Activated CD4-positive, alpha-beta T cell treated with anti-CD3 and anti-CD28 coated beads, Interleukin-2, amount 10 ng/mL, durations not matched to agents 7 days and 5 days (primary cell): ENCODE data around the gene ODF2. TPM values are rescaled to one million over a fixed set of nuclear protein-coding genes. Genes with fewer than 3 reads are reported as not detected.
"Not testable (repeated sequence)": the region's sequence is repeated elsewhere in the genome, so short reads cannot be mapped to it uniquely, and the experiment has no call there.

Experiments used
- CTCF ChIA-PET: fragments of 350-600 bp; sonication (Branson Sonifier 250); formaldehyde crosslinking; loops from one replicate; lab custom pipeline; 2021; ENCODE audit warnings: antibody characterized with exemption; lab: Charles Lee
- POLR2A ChIA-PET: fragments of 350-600 bp; sonication (Branson Sonifier 250); formaldehyde crosslinking; loops from one replicate; lab custom pipeline; 2021; ENCODE audit warnings: antibody characterized with exemption; lab: Charles Lee
- DNase-seq: peaks from one replicate; pipeline ENCODE4 v3.0.0-alpha.2; 2020
- H3K27ac Mint-ChIP-seq: one replicate; pipeline ENCODE4 v1.8.0; 2021; ENCODE audit warnings: mild to moderate bottlenecking, moderate library complexity, mixed read lengths
- H3K27me3 Mint-ChIP-seq: one replicate; pipeline ENCODE4 v1.8.0; 2021; ENCODE audit warnings: mixed read lengths
- H3K36me3 Mint-ChIP-seq: one replicate; pipeline ENCODE4 v1.8.0; 2021; ENCODE audit warnings: low read depth, mixed read lengths
- H3K4me1 Mint-ChIP-seq: one replicate; pipeline ENCODE4 v1.8.0; 2021; ENCODE audit warnings: mixed read lengths
- H3K4me3 Mint-ChIP-seq: one replicate; pipeline ENCODE4 v1.8.0; 2021; ENCODE audit warnings: mild to moderate bottlenecking, moderate library complexity, mixed read lengths
- H3K9me3 Mint-ChIP-seq: one replicate; pipeline ENCODE4 v1.8.0; 2021; ENCODE audit warnings: mixed read lengths
- total RNA-seq, 2 experiments: library from RNA; stranded (reverse); gene quantifications; one replicate each; pipeline ENCODE4 v1.2.3, GENCODE V29; 2021

ODF2 gene
- total RNA-seq, 2 experiments from 2014 or later: 64.9 to 68.4 TPM

GRCh38 chr9:128494746-128495129 is 38.9 kb downstream of the ODF2 start:
- Mint-ChIP-seq H3K9me3 (no peaks in the 10 kb centered on the region), H3K27ac (peak overlapping the region; percentile 6), H3K4me1 (peaks cover 10% of the 10 kb centered on the region), H3K36me3 (peaks cover 43% of the 10 kb centered on the region), H3K4me3 (no peak overlapping the region), H3K27me3 (no peaks in the 10 kb centered on the region)
- ChIA-PET POLR2A (no interaction called here), CTCF (interaction anchor here (0.8 kb wide), 1 partner anchor 17 kb away, joined by 3 read pairs; no protein-coding TSS in a partner anchor)
- DNase-seq: no peak

- Mint-ChIP-seq H3K4me1 (peaks cover 10% of the 10 kb centered on the region), H3K4me3 (no peak overlapping the region), H3K27me3 (no peaks in the 10 kb centered on the region), H3K36me3 (peaks cover 42% of the 10 kb centered on the region), H3K9me3 (no peaks in the 10 kb centered on the region), H3K27ac (peak overlapping the region; percentile 11)
- CTCF ChIA-PET: interaction anchor here (1.2 kb wide), 2 partner anchors 17 to 27 kb away, joined by 3 read pairs; no protein-coding TSS in a partner anchor
- DNase-seq: no peak
- POLR2A ChIA-PET: no interaction called here
Measured at GRCh38 chr9:128495296-128495695, 39.5 kb downstream of the ODF2 start.

GRCh38 chr9:128495804-128496417 is 40.1 kb downstream of the ODF2 start:
- no peaks in the 10 kb centered on the region for H3K9me3 Mint-ChIP-seq
- H3K36me3 Mint-ChIP-seq: peaks cover 45% of the 10 kb centered on the region
- peaks cover 10% of the 10 kb centered on the region for H3K4me1 Mint-ChIP-seq
- ChIA-PET CTCF (interaction anchor here (1.2 kb wide), 2 partner anchors 16 to 27 kb away, joined by 3 read pairs; no protein-coding TSS in a partner anchor), POLR2A (no interaction called here)
- H3K4me3 Mint-ChIP-seq: no peak overlapping the region
- DNase-seq: no peak
- peak overlapping the region; percentile 11 for H3K27ac Mint-ChIP-seq
- no peaks in the 10 kb centered on the region for H3K27me3 Mint-ChIP-seq

- DNase-seq: no peak
- peaks cover 40% of the 10 kb centered on the region for H3K36me3 Mint-ChIP-seq
- H3K4me3 Mint-ChIP-seq: no peak overlapping the region
- H3K27me3 Mint-ChIP-seq: no peaks in the 10 kb centered on the region
- peaks cover 10% of the 10 kb centered on the region for H3K4me1 Mint-ChIP-seq
- no peak overlapping the region for H3K27ac Mint-ChIP-seq
- POLR2A ChIA-PET: no interaction called here
- CTCF ChIA-PET: interaction anchor here (1.3 kb wide), 2 partner anchors 12 to 20 kb away, joined by 3 to 6 read pairs; no protein-coding TSS in a partner anchor
- H3K9me3 Mint-ChIP-seq: no peaks in the 10 kb centered on the region
Measured at GRCh38 chr9:128497824-128498610, 42.2 kb downstream of the ODF2 start.

GRCh38 chr9:128498911-128499310 is 43.1 kb downstream of the ODF2 start:
- Mint-ChIP-seq H3K9me3 (no peaks in the 10 kb centered on the region), H3K4me3 (no peak overlapping the region), H3K4me1 (peaks cover 13% of the 10 kb centered on the region), H3K36me3 (peaks cover 37% of the 10 kb centered on the region), H3K27me3 (no peaks in the 10 kb centered on the region), H3K27ac (no peak overlapping the region)
- no peak for DNase-seq
- ChIA-PET CTCF (interaction anchor here (1.3 kb wide), 1 partner anchor 21 kb away, joined by 3 read pairs; no protein-coding TSS in a partner anchor), POLR2A (no interaction called here)

- no peak overlapping the region for H3K27ac Mint-ChIP-seq
- CTCF ChIA-PET: interaction anchor here (0.6 to 1.3 kb wide), 2 partner anchors 111 to 202 kb away, joined by 3 read pairs; no protein-coding TSS in a partner anchor
- POLR2A ChIA-PET: no interaction called here
- peaks cover 12% of the 10 kb centered on the region for H3K4me1 Mint-ChIP-seq
- no peaks in the 10 kb centered on the region for H3K9me3 Mint-ChIP-seq
- H3K36me3 Mint-ChIP-seq: peaks cover 34% of the 10 kb centered on the region
- H3K27me3 Mint-ChIP-seq: no peaks in the 10 kb centered on the region
- no peak for DNase-seq
- H3K4me3 Mint-ChIP-seq: no peak overlapping the region
Measured at GRCh38 chr9:128499920-128500319, 44.1 kb downstream of the ODF2 start.

- H3K9me3 Mint-ChIP-seq, DNase-seq, H3K27me3 Mint-ChIP-seq: not testable (repeated sequence)
- H3K36me3 Mint-ChIP-seq: peaks cover 20% of the 10 kb centered on the region
- H3K4me1 Mint-ChIP-seq: peaks cover 22% of the 10 kb centered on the region
- H3K27ac Mint-ChIP-seq: peak overlapping the region; percentile 99
- peak overlapping the region; percentile 99 for H3K4me3 Mint-ChIP-seq
- CTCF ChIA-PET: interaction anchor here (0.5 kb wide), 1 partner anchor 26 kb away, joined by 3 read pairs; no protein-coding TSS in a partner anchor
- POLR2A ChIA-PET: interaction anchor here (0.7 kb wide), 1 partner anchor 49 kb away, joined by 3 read pairs; no protein-coding TSS in a partner anchor
Measured at GRCh38 chr9:128503415-128503825, 47.6 kb downstream of the ODF2 start.

- H3K9me3 Mint-ChIP-seq: no peaks in the 10 kb centered on the region
- no peaks in the 10 kb centered on the region for H3K27me3 Mint-ChIP-seq
- H3K4me1 Mint-ChIP-seq: peaks cover 26% of the 10 kb centered on the region
- DNase-seq: no peak
- ChIA-PET CTCF (interaction anchor here (0.5 kb wide), 1 partner anchor 27 kb away, joined by 3 read pairs; no protein-coding TSS in a partner anchor), POLR2A (interaction anchor here (0.7 kb wide), 1 partner anchor 49 kb away, joined by 3 read pairs; no protein-coding TSS in a partner anchor)
- H3K27ac Mint-ChIP-seq: peak overlapping the region; percentile 99
- H3K36me3 Mint-ChIP-seq: peaks cover 24% of the 10 kb centered on the region
- H3K4me3 Mint-ChIP-seq: peak overlapping the region; percentile 99
Measured at GRCh38 chr9:128503870-128504269, 48.1 kb downstream of the ODF2 start.

GRCh38 chr9:128504485-128505413 is 48.9 kb downstream of the ODF2 start, which contains the start of gene GLE1:
GLE1 (plus strand) TSS chr9:128504719; CDS start chr9:128504806, 87 bp downstream.
- CTCF ChIA-PET: interaction anchor here (0.5 to 1.2 kb wide), 3 partner anchors 10 to 1157 kb away, joined by 3 read pairs; no protein-coding TSS in a partner anchor
- peak within 1 kb of the TSS; percentile 99 for H3K4me3 Mint-ChIP-seq
- peak within 1 kb of the TSS; percentile 99 for H3K27ac Mint-ChIP-seq
- peaks cover 27% of the 10 kb centered on the region for H3K36me3 Mint-ChIP-seq
- no peaks in the 10 kb centered on the region for H3K27me3 Mint-ChIP-seq
- H3K9me3 Mint-ChIP-seq: no peaks in the 10 kb centered on the region
- DNase-seq: peak; percentile 97
- H3K4me1 Mint-ChIP-seq: peaks cover 31% of the 10 kb centered on the region
- POLR2A ChIA-PET: interaction anchor here (0.7 to 1.1 kb wide), 2 partner anchors 46 to 412 kb away, joined by 3 read pairs; no protein-coding TSS in a partner anchor

- no peak for DNase-seq
- no peaks in the 10 kb centered on the region for H3K27me3 Mint-ChIP-seq
- peak overlapping the region; percentile 99 for H3K27ac Mint-ChIP-seq
- H3K9me3 Mint-ChIP-seq: no peaks in the 10 kb centered on the region
- ChIA-PET CTCF (interaction anchor here (0.5 to 1.2 kb wide), 3 partner anchors 10 to 1156 kb away, joined by 3 read pairs; no protein-coding TSS in a partner anchor), POLR2A (interaction anchor here (1.1 kb wide), 1 partner anchor 45 kb away, joined by 3 read pairs; no protein-coding TSS in a partner anchor)
- H3K4me1 Mint-ChIP-seq: peaks cover 31% of the 10 kb centered on the region
- peaks cover 28% of the 10 kb centered on the region for H3K36me3 Mint-ChIP-seq
- peak overlapping the region; percentile 99 for H3K4me3 Mint-ChIP-seq
Measured at GRCh38 chr9:128505414-128505765, 49.6 kb downstream of the ODF2 start.

- H3K27ac Mint-ChIP-seq, DNase-seq, H3K27me3 Mint-ChIP-seq, H3K9me3 Mint-ChIP-seq, POLR2A ChIA-PET: not testable (repeated sequence)
- Mint-ChIP-seq H3K4me3 (peak overlapping the region; percentile 99), H3K4me1 (peaks cover 31% of the 10 kb centered on the region), H3K36me3 (peaks cover 23% of the 10 kb centered on the region)
- CTCF ChIA-PET: interaction anchor here (0.6 to 1.3 kb wide), 4 partner anchors 9 to 71 kb away, joined by 3 to 4 read pairs (median 3); no protein-coding TSS in a partner anchor
Measured at GRCh38 chr9:128505906-128506305, 50.1 kb downstream of the ODF2 start.
